Measurements from ENCODE around the gene PGRMC1. TPM values are rescaled to one million over a fixed set of nuclear protein-coding genes. Genes with fewer than 3 reads are reported as not detected.
"Not testable (repeated sequence)": the region's sequence is repeated elsewhere in the genome, so short reads cannot be mapped to it uniquely, and the experiment has no call there.

Gene PGRMC1
- total RNA-seq, 4 donors from 2014 or later, result 94.0 to 361 (median 121) TPM

DNA sequence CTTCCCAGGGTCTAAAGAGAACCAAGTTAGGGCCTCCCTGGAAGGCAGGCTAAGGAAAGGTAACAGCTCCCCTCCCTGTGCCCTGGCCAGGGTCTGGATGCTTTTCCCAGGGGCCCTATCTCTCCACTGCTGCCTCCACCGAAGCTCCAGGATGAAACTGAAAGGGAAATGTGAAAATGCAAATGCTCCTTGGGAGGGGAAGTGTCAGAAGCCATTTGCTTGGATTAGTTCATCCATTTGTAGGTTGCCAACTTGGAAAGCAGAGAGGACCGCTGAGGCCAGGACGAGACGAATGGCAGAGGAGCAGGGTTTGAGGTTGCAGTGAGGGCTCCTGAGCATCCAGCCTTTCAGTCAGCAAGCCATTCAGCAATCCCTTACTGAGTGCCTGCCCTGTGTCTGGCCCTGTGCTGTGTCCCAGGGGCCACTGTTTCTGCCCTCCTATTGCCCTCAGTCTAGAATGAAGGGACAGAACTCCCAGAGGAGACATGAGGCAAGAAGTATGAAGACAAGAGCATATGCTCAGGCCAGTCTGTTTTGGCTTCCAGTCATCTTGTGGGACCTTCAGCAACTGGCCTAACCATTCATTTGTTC lies 45.9 kb upstream of the PGRMC1 start:
- intact Hi-C loops (cut with DNase I; ENCODE audit: low total_unique reads), result no loop called here
- no peaks in the 10 kb centered on the region for H3K4me1 ChIP-seq
- DNase-seq, result peak in 1 of 2 donors; percentile 20
- H3K9me3 ChIP-seq, result no peaks in the 10 kb centered on the region
- H3K27ac ChIP-seq, result peak overlapping the region in 1 of 2 donors; percentile 67
- H3K36me3 ChIP-seq, result no peaks in the 10 kb centered on the region
- H3K27me3 ChIP-seq, result no peaks in the 10 kb centered on the region
- TF ChIP-seq POLR2A (IDR thresholded peaks at IDR 0.05), result no peak
- TF ChIP-seq, protein P1, sequence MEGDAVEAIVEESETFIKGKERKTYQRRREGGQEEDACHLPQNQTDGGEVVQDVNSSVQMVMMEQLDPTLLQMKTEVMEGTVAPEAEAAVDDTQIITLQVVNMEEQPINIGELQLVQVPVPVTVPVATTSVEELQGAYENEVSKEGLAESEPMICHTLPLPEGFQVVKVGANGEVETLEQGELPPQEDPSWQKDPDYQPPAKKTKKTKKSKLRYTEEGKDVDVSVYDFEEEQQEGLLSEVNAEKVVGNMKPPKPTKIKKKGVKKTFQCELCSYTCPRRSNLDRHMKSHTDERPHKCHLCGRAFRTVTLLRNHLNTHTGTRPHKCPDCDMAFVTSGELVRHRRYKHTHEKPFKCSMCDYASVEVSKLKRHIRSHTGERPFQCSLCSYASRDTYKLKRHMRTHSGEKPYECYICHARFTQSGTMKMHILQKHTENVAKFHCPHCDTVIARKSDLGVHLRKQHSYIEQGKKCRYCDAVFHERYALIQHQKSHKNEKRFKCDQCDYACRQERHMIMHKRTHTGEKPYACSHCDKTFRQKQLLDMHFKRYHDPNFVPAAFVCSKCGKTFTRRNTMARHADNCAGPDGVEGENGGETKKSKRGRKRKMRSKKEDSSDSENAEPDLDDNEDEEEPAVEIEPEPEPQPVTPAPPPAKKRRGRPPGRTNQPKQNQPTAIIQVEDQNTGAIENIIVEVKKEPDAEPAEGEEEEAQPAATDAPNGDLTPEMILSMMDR (IDR thresholded peaks at IDR 0.05), result no peak
- H3K4me3 ChIP-seq, result no peak overlapping the region

DNA sequence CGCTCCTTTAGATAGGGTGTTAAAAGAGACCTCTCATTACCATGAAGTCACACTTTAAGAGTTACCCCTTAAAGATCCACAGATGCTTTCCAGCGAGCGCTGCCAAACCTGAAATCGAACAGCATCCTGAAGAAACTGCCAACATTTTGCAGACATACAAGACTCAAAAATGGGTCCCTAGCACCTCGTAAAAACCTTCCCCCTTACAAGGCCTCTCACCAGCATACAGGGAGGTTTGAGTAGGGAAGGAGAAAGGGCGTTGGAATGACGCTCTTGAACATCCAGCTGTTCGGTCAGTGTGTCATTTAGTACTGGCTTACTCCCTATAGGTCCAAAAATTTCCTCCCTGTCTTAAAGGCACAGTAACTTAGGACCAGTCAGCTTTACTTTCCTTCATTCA lies 45.3 kb upstream of the PGRMC1 start:
- H3K9me3 ChIP-seq, result no peaks in the 10 kb centered on the region
- peak in 1 of 2 donors; percentile 21 for DNase-seq
- H3K4me3 ChIP-seq, result no peak overlapping the region
- no peaks in the 10 kb centered on the region for H3K4me1 ChIP-seq
- peak overlapping the region in 1 of 2 donors; percentile 67 for H3K27ac ChIP-seq
- no peaks in the 10 kb centered on the region for H3K27me3 ChIP-seq
- no peak for TF ChIP-seq POLR2A (IDR thresholded peaks at IDR 0.05)
- TF ChIP-seq, protein P1 (IDR thresholded peaks at IDR 0.05), result no peak
- no peaks in the 10 kb centered on the region for H3K36me3 ChIP-seq
- intact Hi-C loops (cut with DNase I; ENCODE audit: low total_unique reads), result no loop called here

DNA sequence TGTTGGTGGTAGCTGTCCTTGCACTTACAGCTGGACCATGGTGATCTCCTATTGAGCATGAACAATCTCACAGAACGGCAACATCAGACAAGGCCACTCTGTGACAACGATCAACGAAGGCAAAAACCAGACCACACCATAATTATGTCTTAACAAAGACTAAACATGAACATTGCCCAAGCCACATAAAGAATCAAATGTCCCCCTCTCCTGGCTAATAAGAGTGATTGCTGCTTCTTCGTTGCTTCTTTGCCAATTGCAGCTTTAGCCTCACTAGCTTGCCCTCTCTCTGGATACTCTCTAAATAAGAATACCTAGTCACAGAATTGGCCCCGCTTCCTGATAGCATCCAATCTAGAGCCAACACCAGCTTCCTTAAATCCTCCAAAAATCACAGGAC lies 41.5 kb upstream of the PGRMC1 start:
- Histone ChIP-seq H3K4me1 (no peaks in the 10 kb centered on the region), H3K9me3 (no peaks in the 10 kb centered on the region), H3K27ac (no peak overlapping the region), H3K36me3 (no peaks in the 10 kb centered on the region), H3K27me3 (no peaks in the 10 kb centered on the region), H3K4me3 (no peak overlapping the region)
- intact Hi-C loops (cut with DNase I; ENCODE audit: low total_unique reads), result no loop called here
- DNase-seq, result no peak
- TF ChIP-seq, protein P1 (IDR thresholded peaks at IDR 0.05), result peak in 1 of 4 experiments; percentile 20
- no peak for TF ChIP-seq POLR2A (IDR thresholded peaks at IDR 0.05)

DNA sequence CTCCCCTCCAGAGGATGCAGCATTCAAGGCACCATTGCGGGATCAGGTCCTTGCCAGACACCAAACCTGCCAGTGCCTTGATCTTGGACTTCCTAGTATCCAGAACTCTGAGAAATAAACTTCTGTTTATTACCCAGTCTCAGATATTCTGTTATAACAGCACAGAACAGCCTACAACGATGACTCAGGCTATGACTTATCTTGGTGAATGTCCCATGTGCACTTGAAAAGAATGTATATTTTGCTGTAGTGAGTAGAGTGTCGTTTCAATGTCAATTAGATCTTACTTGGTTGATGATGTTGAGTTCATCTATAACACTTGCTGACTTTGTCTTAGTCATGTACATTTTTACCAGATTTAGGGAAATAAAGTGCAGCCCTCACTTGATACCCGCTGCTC lies 34.5 kb upstream of the PGRMC1 start:
- no peaks in the 10 kb centered on the region for H3K4me1 ChIP-seq
- H3K36me3 ChIP-seq, result no peaks in the 10 kb centered on the region
- H3K4me3 ChIP-seq, result no peak overlapping the region
- intact Hi-C loops (cut with DNase I; ENCODE audit: low total_unique reads), result no loop called here
- no peaks in the 10 kb centered on the region for H3K27me3 ChIP-seq
- no peaks in the 10 kb centered on the region for H3K9me3 ChIP-seq
- H3K27ac ChIP-seq, result no peak overlapping the region
- TF ChIP-seq POLR2A (IDR thresholded peaks at IDR 0.05), result no peak
- TF ChIP-seq, protein P1 (IDR thresholded peaks at IDR 0.05), result no peak
- no peak for DNase-seq

DNA sequence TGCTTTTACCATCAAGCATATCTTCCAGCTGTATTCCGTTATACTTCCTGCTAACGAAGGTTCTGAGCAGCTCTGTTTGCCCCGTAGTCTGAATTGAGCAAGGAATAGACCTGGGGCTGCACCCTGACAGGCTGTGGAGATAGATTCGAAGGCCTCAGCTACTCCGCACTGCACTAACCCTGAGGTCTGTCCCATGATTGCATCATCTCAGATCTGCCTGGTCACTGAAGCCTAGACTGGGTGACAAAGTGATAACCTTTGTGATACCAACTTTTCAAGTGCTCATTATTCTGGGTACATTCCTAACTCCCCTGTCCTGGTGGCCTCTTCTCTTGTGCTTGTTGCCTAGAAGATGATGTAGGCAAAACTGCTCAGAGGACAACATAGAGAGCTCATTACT lies 29.9 kb upstream of the PGRMC1 start:
- Histone ChIP-seq H3K27ac (no peak overlapping the region), H3K4me3 (no peak overlapping the region), H3K27me3 (no peaks in the 10 kb centered on the region), H3K4me1 (no peaks in the 10 kb centered on the region), H3K9me3 (no peaks in the 10 kb centered on the region), H3K36me3 (no peaks in the 10 kb centered on the region)
- intact Hi-C loops (cut with DNase I; ENCODE audit: low total_unique reads), result no loop called here
- DNase-seq, result no peak
- no peak for TF ChIP-seq POLR2A (IDR thresholded peaks at IDR 0.05)
- TF ChIP-seq, protein P1 (IDR thresholded peaks at IDR 0.05), result no peak

DNA sequence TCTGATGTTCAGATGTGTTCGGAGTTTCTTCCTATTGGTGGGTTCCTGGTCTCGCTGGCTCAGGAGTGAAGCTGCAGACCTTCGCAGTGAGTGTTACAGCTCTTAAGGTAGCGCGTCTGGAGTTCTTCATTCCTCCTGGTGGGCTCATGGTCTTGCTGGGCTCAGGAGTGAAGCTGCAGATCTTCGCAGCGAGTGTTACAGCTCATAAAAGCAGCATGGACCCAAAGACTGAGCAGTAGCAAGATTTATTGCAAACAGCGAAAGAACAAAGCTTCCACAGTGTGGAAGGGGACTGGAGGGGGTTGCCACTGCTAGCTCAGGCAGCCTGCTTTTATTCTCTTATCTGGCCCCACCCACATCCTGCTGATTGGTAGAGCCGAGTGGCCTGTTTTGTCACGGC lies 28.6 kb upstream of the PGRMC1 start:
- H3K4me3 ChIP-seq; intact Hi-C loops (cut with DNase I; ENCODE audit: low total_unique reads); H3K9me3 ChIP-seq; H3K36me3 ChIP-seq; DNase-seq; H3K4me1 ChIP-seq; H3K27ac ChIP-seq; H3K27me3 ChIP-seq: not testable (repeated sequence)

All from uterus (tissue), 4 donors.